Body of pancreas (tissue), 4 donors: ENCODE measurements around the gene EDN2. TPM values are rescaled to one million over a fixed set of nuclear protein-coding genes. Genes with fewer than 3 reads are reported as not detected.

ENCODE experiments used
- ATAC-seq: fragments of 150-250 bp; one replicate; pipeline ENCODE4 v1.9.1; 2016
- DNase-seq, 4 donors: peaks; one replicate each; pipeline ENCODE4 v3.0.0-alpha.2; 2019
- H3K27ac ChIP-seq, 4 donors: fragments of 200-600 bp; sonication (generic); 1 replicate in 3 of 4; 2 replicates in 1 of 4; pipeline versions ENCODE4 v1.5.1 to v1.6.1; 2016 to 2019; ENCODE audit warnings: mild to moderate bottlenecking in 1 of 4, mixed read lengths in 1 of 4, moderate library complexity in 1 of 4
- H3K27me3 ChIP-seq, 2 donors: fragments of 200-600 bp; sonication (generic); one replicate each; pipeline ENCODE4 v1.6.0; 2016; ENCODE audit warnings: mild to moderate bottlenecking in 1 of 2
- H3K36me3 ChIP-seq, 2 donors: fragments of 200-600 bp; sonication (generic); replicated peaks in 1 of 2; 2 replicates each; pipeline ENCODE4 v1.5.1; 2016; ENCODE audit warnings: low read depth in 2 of 2; ENCODE audit not compliant: insufficient read depth in 1 of 2
- H3K4me1 ChIP-seq: fragments of 200-600 bp; sonication (generic); one replicate; pipeline ENCODE4 v1.6.0; 2016
- H3K4me3 ChIP-seq, 2 donors: fragments of 200-600 bp; sonication (generic); 1 replicate in 1 of 2; 2 replicates in 1 of 2; pipeline ENCODE4 v1.5.1; 2016 to 2019
- H3K9me3 ChIP-seq, 3 donors: fragments of 200-600 bp; sonication (generic); 1 replicate in 2 of 3; 2 replicates in 1 of 3; pipeline ENCODE4 v1.5.1; 2016
- CTCF ChIP-seq, 7 experiments: fragments of 450-650 bp in 4 of 7; fragments of 200-600 bp in 3 of 7; sonication (generic) in 3 of 7; IDR thresholded peaks; one replicate each; pipeline ENCODE4 v1.5.1; 2016 to 2019; ENCODE audit warnings: antibody characterized with exemption in 7 of 7
- POLR2A ChIP-seq, 3 donors: fragments of 450-650 bp; IDR thresholded peaks; one replicate each; pipeline ENCODE4 v1.6.1; 2016; ENCODE audit warnings: antibody characterized with exemption in 3 of 3, mild to moderate bottlenecking in 2 of 3
- WGBS, 2 donors: methylation state at CpG; one replicate each; pipeline ENCODE4 v1.1.5; 2017; 5-methylcytosine and 5-hydroxymethylcytosine counted together
- intact Hi-C: fragments of 100-400 bp; cut with DNase I; formaldehyde crosslinking; loops from one replicate; pipeline ENCODE4 v1.15.1; 2023
- total RNA-seq, 2 donors: library from RNA; depleted of rRNA; stranded (reverse); fragments of >200 nt; gene quantifications; one replicate each; pipeline ENCODE4 v1.1.0, GENCODE V29; 2016

Gene EDN2
- total RNA-seq, 2 donors from 2014 or later, result 3.6 TPM

DNA sequence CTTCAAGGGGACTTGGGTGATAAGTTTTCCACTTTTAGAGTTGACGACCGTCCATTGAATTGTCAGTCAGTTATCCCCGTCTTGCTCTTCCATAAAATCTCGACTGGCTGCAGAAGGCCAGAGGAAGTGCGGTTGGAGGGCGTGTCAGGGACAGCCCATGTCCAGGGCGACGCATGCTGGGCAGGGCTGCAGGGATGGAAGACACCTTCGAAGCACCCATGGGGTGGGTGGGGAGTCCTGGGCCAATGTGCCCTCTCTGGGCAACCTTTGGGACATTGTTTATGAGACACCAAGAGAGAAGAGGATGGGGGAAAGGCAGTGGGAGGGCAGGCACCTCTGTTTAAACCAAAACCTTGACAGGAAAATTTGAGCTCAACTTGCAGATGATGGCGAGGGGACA, 38.6 kb upstream of the EDN2 start:
- ATAC-seq, result no peak
- intact Hi-C loops, result no loop called here

DNA sequence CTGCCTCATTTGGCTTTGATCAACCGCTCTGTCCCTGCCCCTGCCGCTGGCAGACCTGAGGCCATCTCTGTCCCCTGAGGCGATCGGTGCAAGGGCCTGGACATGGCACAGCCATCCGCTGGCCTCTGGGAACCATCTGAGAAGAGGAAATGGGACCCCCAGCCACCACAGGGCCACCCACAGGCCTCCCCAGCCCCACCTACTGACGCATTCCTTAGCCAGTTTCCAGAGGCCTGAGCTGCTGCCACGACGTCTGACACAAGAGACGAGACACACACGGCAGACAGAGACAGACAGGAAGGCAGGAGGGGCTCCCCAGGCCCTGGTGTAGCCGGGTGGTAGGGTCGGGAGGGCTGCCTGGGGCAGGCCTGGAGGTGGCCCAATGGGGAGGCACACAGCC, 37.3 kb upstream of the EDN2 start:
- DNase-seq, result no peak
- peaks cover 23% of the 10 kb centered on the region for H3K4me1 ChIP-seq
- no peak overlapping the region for H3K4me3 ChIP-seq
- no peaks in the 10 kb centered on the region for H3K27me3 ChIP-seq
- no peaks in the 10 kb centered on the region for H3K9me3 ChIP-seq
- no peaks in the 10 kb centered on the region for H3K36me3 ChIP-seq
- no peak for TF ChIP-seq POLR2A (IDR thresholded peaks at IDR 0.05)
- no peak for TF ChIP-seq CTCF (IDR thresholded peaks at IDR 0.05)
- intact Hi-C loops, result no loop called here
- ATAC-seq, result no peak
- H3K27ac ChIP-seq, result no peak overlapping the region
- WGBS, 2 donors, result 77 to 85% methylated on average over 4 to 11 of the region's 12 CpGs

More for the DNA sequence above, 38.6 kb upstream of the EDN2 start:
- Histone ChIP-seq H3K4me3 (no peak overlapping the region), H3K4me1 (peaks cover 10% of the 10 kb centered on the region), H3K36me3 (no peaks in the 10 kb centered on the region), H3K9me3 (no peaks in the 10 kb centered on the region), H3K27me3 (no peaks in the 10 kb centered on the region), H3K27ac (no peak overlapping the region)
- WGBS, 2 donors, result 83 to 84% methylated on average over 10 of the region's 10 CpGs
- no peak for DNase-seq
- TF ChIP-seq POLR2A (IDR thresholded peaks at IDR 0.05) (no peak), CTCF (IDR thresholded peaks at IDR 0.05) (no peak)

GRCh38 chr1:41520951-41521752, 36.7 kb upstream of the EDN2 start:
- no peaks in the 10 kb centered on the region for H3K9me3 ChIP-seq
- intact Hi-C loops, result no loop called here
- TF ChIP-seq CTCF (IDR thresholded peaks at IDR 0.05) (no peak), POLR2A (IDR thresholded peaks at IDR 0.05) (no peak)
- peaks cover 29% of the 10 kb centered on the region for H3K4me1 ChIP-seq
- 77 to 88% methylated on average over 3 to 14 of the region's 15 CpGs for WGBS, 2 donors
- no peaks in the 10 kb centered on the region for H3K36me3 ChIP-seq
- H3K4me3 ChIP-seq, result no peak overlapping the region
- no peaks in the 10 kb centered on the region for H3K27me3 ChIP-seq
- no peak overlapping the region for H3K27ac ChIP-seq
- no peak for ATAC-seq
- DNase-seq, result no peak

DNA sequence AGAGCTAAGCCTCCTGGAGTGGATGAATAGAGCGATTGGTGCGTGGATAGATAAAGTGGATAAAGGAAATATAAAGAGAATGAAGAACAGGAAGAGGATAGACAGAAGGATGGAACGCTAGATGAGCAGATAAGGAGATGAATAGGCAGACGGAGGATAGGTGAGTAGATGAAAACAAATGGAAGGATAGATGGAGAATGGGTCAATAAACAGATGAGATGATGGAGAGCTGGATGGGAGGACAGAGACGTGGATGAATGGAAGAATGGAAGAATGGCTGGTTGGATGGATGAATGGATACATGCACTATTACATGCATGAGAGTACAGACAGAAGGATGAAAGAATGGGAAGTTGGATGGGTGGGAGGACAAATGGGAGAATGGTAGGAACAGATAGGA, 35.2 kb upstream of the EDN2 start:
- DNase-seq (no peak), ATAC-seq (no peak)
- Histone ChIP-seq H3K4me1 (peaks cover 43% of the 10 kb centered on the region), H3K27ac (no peak overlapping the region), H3K9me3 (no peaks in the 10 kb centered on the region), H3K27me3 (no peaks in the 10 kb centered on the region), H3K36me3 (no peaks in the 10 kb centered on the region), H3K4me3 (no peak overlapping the region)
- intact Hi-C loops, result no loop called here
- 94 to 95% methylated on average over 4 to 5 of the region's 5 CpGs for WGBS, 2 donors
- TF ChIP-seq POLR2A (IDR thresholded peaks at IDR 0.05) (no peak), CTCF (IDR thresholded peaks at IDR 0.05) (no peak)

DNA sequence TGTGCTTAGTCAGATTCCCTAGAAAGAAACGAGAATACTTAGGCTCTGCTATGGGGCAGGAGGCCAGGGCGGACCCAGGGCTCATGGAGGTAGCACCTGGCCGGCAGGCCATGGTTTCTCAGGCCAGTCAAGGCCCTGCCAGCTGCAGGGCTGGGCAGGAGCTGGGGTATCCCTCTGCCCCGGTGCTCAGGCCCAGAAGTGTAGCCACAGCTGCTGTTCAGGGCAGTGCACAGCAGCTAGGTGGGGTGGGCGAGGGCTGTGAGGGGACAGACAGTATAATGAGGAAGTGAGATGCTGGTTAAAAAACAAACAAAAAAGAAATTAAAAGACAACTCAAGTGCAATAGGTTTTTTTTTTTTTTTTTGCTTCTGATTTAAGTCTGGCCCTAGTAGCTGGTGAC, 34.0 kb upstream of the EDN2 start:
- intact Hi-C loops, result no loop called here
- DNase-seq (peak; percentile 75 to 93 (median 86)), ATAC-seq (peak; percentile 36)
- H3K9me3 ChIP-seq, result no peaks in the 10 kb centered on the region
- H3K36me3 ChIP-seq, result no peaks in the 10 kb centered on the region
- H3K4me1 ChIP-seq, result peaks cover 48% of the 10 kb centered on the region
- no peak overlapping the region for H3K4me3 ChIP-seq
- peak overlapping the region in 3 of 4 donors; percentile 6 to 45 (median 39) for H3K27ac ChIP-seq
- WGBS, 2 donors, result 34 to 50% methylated on average over 5 of the region's 5 CpGs
- TF ChIP-seq CTCF (IDR thresholded peaks at IDR 0.05) (no peak), POLR2A (IDR thresholded peaks at IDR 0.05) (no peak)
- H3K27me3 ChIP-seq, result no peaks in the 10 kb centered on the region
